ENCODE measurements around the gene ZDHHC1.
"Not testable (repeated sequence)": the region's sequence is repeated elsewhere in the genome, so short reads cannot be mapped to it uniquely, and the experiment has no call there.

The ZDHHC1 gene

GRCh38 chr16:67429799-67430503, 13.7 kb upstream of the ZDHHC1 start:
- no peak for DNase-seq

DNA sequence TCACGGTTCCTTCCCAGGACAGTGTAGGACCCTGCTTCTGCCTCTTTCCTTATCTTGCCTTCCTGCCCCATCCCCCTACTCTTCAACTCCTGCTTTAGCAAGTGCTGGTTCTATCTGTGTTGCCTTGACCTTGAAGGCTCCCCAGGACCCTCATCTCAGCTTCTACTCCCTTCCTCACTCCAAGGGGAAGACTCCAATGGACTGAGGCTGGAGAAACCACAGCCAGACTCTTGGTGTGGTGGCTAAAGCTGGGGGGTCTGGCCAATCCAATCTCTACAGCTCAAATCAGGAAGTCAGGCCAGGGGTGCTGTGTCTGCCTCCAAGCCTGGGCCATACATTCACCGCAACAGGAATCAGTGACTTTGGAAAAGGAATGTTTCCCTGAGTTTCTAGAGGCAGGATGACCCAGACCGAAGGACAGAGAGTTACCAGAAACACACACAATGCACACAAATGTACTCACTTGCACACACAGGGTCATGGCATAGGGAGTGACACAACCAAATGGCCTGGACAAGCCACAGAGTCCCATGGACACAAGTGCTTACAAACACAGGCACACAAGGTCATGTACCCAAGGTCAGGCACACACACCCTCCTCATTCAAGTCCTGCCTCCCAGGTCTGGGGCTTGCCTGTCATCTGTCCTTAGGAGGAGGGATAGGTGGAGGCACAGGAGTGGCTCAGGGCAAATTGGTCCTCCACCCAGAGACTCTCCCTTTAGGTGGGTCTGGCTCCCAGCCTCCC, 12.9 kb upstream of the ZDHHC1 start:
- no peak for DNase-seq

- DNase-seq: peak; percentile 48 to 79
Observed at GRCh38 chr16:67428146-67428731, 12.0 kb upstream of the ZDHHC1 start.

- DNase-seq: no peak
Observed at GRCh38 chr16:67426950-67427349, 10.7 kb upstream of the ZDHHC1 start.

DNA sequence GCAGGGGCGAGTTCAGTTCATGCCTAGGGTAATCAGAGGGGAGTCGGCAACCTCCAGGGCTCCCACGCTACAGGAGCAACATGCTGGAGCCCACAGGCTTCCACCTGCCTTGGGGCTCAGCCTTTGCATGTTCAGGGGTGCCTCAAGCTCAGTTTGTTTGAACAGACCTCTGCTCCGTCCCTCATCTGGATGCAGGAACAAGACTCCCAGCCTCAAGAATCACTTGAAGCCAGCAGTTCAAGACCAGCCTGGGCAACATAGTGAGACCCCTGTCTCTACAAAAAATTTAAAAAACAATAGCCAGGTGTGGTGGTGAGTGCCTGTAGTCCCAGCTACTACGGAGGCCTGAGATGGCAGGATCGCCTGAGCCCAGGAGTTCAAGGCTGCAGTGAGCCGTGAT, 9.7 kb upstream of the ZDHHC1 start:
- no peak for DNase-seq

DNA sequence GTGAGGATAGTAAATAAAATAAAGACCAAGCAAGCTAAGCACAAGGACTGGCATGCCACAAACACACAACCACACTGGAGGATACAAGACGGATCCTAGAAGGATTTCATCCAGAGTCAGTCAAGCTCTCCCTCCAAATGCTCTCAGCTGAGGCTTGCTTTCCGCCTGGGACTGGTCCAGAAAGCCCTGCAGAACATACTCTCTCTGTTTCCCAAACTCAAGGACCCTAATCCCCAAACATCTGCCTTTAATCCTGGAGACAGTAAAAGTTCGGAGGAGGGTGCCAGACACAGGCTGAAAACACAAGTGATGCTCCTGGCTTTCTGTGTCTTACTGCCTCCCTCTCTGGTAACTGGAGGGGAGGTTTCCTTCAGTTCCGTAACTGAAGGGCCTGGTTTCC, 9.3 kb upstream of the ZDHHC1 start:
- DNase-seq: no peak

DNA sequence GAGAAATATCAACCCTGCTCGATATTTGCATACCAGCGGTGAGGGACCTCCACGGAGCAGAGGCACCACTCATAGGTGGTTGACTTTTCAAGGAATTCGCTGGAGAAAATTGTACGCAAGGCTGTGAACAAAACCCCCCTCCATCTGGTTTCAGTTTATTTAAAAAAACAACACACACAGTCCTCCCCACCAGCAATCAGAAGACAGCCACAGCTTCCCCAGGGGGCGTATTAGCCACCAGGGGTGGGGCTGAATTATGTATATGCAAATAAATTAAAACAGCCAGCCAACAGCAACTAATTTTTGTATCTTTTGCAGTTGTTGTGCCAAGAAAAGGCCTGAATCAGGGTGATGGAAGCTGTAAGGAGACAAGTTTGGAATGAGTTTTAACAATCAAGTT, 8.8 kb upstream of the ZDHHC1 start:
- no peak for DNase-seq

GRCh38 chr16:67424261-67424615, 8.0 kb upstream of the ZDHHC1 start:
- DNase-seq: no peak

DNA sequence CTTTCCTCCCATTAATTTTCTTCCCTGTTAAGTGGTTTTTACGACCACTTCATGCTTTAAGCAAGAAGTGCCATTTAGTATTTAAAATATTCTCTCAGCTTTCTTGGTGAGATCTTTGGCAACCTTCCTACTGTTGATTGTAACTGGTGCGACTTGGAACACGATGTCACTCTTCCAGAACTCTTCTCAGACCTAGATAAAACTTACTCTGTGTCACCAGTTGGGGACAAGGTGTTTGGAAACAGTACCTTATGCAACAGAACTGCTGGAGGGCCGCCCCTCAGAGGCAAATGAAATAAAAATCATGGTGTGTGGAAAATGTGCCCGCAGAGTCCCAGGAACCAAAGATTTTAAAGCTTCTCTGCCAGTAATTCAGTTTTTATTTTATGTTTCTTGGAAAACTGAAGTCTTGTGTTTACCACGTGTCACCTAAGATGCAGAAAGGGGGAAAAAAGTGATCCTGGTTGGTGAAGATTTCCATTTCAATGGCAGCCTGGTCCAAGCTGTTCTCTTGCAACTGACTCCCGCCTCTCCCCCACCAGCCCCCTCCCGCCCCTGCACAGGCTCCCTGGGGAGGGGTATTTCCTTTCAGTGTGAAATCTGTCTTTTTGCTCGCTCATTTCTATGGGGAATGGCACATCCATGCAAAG, 7.5 kb upstream of the ZDHHC1 start:
- DNase-seq: no peak

DNA sequence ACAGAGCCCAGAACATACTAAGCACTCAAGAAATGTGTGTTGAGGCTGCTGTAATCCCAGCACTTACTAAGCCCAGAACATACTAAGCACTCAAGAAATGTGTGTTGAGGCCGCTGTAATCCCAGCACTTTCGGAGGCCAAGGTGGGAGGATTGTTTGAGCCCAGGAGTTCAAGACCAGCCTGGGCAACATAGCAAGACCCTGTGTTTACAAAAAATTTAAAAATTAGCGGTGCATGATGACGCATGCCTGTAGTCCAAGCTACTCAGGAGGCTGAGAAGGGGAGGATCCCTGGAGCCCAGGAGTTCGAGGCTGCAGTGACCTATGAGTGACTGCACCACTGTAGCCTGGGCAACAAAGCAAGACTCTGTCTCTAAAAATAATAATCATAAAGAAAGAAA, 6.7 kb upstream of the ZDHHC1 start:
- no peak for DNase-seq

GRCh38 chr16:67421030-67421429, 4.8 kb upstream of the ZDHHC1 start:
- DNase-seq: no peak

DNA sequence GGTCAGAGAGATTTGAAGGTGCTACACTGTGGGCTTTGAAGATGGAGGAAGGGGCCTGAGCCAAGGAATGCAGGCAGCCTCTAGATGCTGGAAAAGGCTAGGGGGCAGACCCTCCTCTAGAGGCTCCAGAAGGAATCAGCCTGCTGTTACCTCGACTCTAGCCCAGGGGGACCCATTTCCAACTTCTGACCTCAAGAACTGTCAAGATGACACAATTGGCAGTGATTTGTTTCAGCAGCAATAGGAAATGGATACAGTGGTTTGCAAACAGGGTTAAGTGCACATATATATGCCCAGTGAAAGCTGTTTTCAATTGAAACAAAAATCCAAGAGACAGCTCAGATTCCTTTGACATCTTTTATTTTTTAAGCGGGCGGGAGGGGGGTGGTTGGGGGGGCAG, 3.7 kb upstream of the ZDHHC1 start:
- DNase-seq: no peak

DNA sequence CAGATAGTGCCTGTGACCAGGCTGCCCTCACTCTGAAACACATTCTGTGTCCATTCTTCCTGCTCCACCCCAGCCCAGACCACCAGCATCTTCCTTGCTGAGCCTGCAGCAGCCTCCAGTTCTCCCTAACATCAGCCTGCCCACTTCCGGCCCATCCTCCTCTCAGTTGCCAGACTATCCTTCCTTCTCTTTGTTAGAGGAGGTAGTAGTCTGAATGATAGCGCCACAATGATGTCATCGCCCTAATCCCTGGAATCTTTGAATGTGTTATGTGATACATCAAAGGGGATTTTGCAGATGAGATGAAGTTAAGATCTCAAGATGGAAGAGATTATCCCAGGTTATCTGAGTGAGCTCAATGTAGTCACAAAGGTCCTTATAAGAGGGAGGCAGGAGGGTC, 3.2 kb upstream of the ZDHHC1 start:
- no peak for DNase-seq

GRCh38 chr16:67417333-67418061, 1.2 kb upstream of the ZDHHC1 start:
- DNase-seq: no peak

- DNase-seq: not testable (repeated sequence)
Observed at GRCh38 chr16:67415421-67415820, 856 bp downstream of the ZDHHC1 start.

GRCh38 chr16:67413978-67414911, 2.0 kb downstream of the ZDHHC1 start:
- DNase-seq: no peak

DNA sequence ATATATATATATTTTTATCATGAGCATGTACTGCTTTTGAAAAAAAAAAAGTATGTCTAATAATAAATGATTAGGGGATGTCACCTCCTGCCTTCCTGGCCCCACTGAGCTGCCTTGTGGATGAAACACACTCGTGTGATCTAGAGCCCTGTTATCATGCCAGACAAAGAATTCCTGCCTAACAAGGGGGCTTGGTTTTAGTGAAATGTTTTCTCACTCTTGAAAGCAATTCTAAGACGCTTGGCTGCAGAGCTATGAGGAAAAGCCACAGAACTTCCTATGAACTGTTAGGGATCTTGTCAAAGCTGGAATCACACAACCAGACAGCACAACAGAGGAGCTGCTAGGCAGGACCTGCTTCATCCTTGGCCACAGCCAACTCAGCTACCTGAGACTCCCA, 4.0 kb downstream of the ZDHHC1 start:
- DNase-seq: no peak

DNA sequence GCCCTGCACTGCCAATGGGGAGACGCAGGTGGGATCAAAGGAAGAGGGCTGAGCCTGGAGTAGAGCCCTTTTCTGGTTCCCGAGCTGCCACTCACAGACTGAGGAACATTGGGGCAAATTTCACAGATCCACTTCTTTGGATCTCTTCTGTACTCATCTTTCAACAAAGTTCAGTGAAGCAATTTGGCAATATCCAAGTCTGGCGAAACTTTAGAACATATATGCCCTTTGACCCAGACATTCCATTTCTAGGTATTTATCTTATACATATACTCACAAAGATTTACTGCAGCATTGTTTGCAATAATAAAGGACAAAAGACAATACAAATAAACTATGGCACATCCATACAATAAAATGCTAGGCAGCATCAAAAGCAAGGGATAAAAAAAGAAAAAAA, 4.9 kb downstream of the ZDHHC1 start:
- DNase-seq: no peak

- no peak for DNase-seq
Observed at GRCh38 chr16:67409631-67410030, 6.6 kb downstream of the ZDHHC1 start.

- DNase-seq: no peak
Observed at GRCh38 chr16:67407788-67408452, 8.4 kb downstream of the ZDHHC1 start.

GRCh38 chr16:67407176-67407787, 9.0 kb downstream of the ZDHHC1 start:
- DNase-seq: no peak

All from SHP77 (cell line).